Astrocyte of the cerebellum (primary cell): Measurements from ENCODE around the gene ZNF839.

Experiments used
- DNase-seq: peaks from one replicate; pipeline ENCODE4 v3.0.0-alpha.2; 2011; ENCODE audit warnings: low read depth
- H3K4me3 ChIP-seq: 2 replicates; pipeline ENCODE4 v1.5.1; 2011; ENCODE audit warnings: mild to moderate bottlenecking, low read depth, low read length, moderate library complexity
- CTCF ChIP-seq: IDR thresholded peaks from 2 replicates; pipeline ENCODE4 v1.5.1; 2012; ENCODE audit warnings: low read length, low read depth, moderate library complexity, mild to moderate bottlenecking; ENCODE audit errors: missing control alignments
- in situ Hi-C: cut with HindIII; loops from 2 replicates; pipeline ENCODE4 v1.10.0; 2017; ENCODE audit warnings: low sequenced_read_pairs

Gene ZNF839

GRCh38 chr14:102371361-102371760, 51.8 kb downstream of the ZNF839 start:
- H3K4me3 ChIP-seq: no peak overlapping the region
- TF ChIP-seq CTCF: no peak
- in situ Hi-C loops: no loop called here
- no peak for DNase-seq

- in situ Hi-C loops: no loop called here
- no peak overlapping the region for H3K4me3 ChIP-seq
- no peak for TF ChIP-seq CTCF
- no peak for DNase-seq
Measured at GRCh38 chr14:102373110-102373509, 53.6 kb downstream of the ZNF839 start.

- in situ Hi-C loops: no loop called here
- TF ChIP-seq CTCF: no peak
- no peak for DNase-seq
- no peak overlapping the region for H3K4me3 ChIP-seq
Measured at GRCh38 chr14:102374264-102374663, 54.7 kb downstream of the ZNF839 start.

- no peak for DNase-seq
- TF ChIP-seq CTCF: no peak
- H3K4me3 ChIP-seq: no peak overlapping the region
- in situ Hi-C loops: no loop called here
Measured at GRCh38 chr14:102375119-102375518, 55.6 kb downstream of the ZNF839 start.

- in situ Hi-C loops: no loop called here
- TF ChIP-seq CTCF: no peak
- no peak for DNase-seq
- no peak overlapping the region for H3K4me3 ChIP-seq
Measured at GRCh38 chr14:102377696-102378095, 58.1 kb downstream of the ZNF839 start.

GRCh38 chr14:102378830-102379229, 59.3 kb downstream of the ZNF839 start:
- no peak overlapping the region for H3K4me3 ChIP-seq
- no peak for TF ChIP-seq CTCF
- no peak for DNase-seq
- in situ Hi-C loops: no loop called here

GRCh38 chr14:102387086-102387485, 67.5 kb downstream of the ZNF839 start:
- in situ Hi-C loops: no loop called here
- TF ChIP-seq CTCF: no peak

More at GRCh38 chr14:102387086-102387485, 67.5 kb downstream of the ZNF839 start:
- no peak overlapping the region for H3K4me3 ChIP-seq
- no peak for DNase-seq
